HG02571 (cell line): ENCODE data around the gene ADD2.
"Not testable (repeated sequence)": the region's sequence is repeated elsewhere in the genome, so short reads cannot be mapped to it uniquely, and the experiment has no call there.

Experiments
- ATAC-seq: cut with Tn5 transposase; IDR thresholded peaks from one replicate; pipeline ENCODE4 v1.9.1; 2021; ENCODE audit warnings: mild to moderate bottlenecking, moderate library complexity; ENCODE audit not compliant: unreplicated experiment

Gene ADD2, protein sequence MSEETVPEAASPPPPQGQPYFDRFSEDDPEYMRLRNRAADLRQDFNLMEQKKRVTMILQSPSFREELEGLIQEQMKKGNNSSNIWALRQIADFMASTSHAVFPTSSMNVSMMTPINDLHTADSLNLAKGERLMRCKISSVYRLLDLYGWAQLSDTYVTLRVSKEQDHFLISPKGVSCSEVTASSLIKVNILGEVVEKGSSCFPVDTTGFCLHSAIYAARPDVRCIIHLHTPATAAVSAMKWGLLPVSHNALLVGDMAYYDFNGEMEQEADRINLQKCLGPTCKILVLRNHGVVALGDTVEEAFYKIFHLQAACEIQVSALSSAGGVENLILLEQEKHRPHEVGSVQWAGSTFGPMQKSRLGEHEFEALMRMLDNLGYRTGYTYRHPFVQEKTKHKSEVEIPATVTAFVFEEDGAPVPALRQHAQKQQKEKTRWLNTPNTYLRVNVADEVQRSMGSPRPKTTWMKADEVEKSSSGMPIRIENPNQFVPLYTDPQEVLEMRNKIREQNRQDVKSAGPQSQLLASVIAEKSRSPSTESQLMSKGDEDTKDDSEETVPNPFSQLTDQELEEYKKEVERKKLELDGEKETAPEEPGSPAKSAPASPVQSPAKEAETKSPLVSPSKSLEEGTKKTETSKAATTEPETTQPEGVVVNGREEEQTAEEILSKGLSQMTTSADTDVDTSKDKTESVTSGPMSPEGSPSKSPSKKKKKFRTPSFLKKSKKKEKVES

DNA sequence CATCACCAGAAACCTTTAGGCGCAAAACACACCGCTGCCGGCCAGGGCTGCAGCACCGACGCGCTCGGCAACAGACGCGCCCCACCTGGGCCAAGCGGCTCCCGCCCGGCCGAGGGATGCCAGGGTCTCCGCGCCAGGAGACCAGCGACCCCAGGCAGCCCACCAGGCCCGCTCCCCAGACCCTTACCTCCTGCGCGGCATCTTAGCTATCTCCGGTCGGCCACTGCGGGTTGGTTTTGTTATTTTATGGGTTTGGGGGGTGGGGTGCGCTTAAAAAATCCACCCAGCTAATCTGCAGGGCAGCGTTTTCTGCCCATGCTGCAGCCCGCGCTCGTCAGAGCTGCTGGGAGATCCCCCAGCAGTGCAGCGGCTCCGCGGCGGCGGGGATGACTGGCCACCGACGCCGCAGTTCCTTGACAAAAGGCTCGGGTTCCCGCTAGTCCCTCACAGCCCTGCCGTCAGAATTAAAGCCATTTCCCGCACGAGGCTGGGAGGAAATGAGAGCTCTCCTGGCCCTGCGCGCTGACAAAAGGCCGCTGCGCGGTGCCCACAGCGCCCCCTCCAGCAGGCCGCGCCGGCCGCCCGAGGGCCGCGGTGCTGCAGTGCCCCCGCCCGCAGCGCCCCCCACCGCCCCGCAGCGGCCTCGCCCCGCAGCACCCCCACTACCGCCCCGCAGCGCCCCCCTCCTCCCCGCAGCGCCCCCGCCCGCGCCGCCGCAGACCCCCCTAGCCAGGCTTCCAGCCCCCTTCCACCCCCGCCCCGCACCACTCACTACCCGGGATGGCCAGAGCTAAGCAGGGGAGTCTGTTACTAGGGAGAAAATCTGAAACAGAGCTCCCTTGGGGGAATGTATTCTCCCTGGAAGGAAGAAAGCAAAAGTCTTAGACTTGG, at the start of gene ADD2:
ADD2 (minus strand) TSS at position 502 of the 891 bp plus-strand sequence. CDS start 61,792 bp downstream, outside the sequence.
- no peak for ATAC-seq

GRCh38 chr2:70817284-70817954, 49.4 kb upstream of the ADD2 start:
- no peak for ATAC-seq

DNA sequence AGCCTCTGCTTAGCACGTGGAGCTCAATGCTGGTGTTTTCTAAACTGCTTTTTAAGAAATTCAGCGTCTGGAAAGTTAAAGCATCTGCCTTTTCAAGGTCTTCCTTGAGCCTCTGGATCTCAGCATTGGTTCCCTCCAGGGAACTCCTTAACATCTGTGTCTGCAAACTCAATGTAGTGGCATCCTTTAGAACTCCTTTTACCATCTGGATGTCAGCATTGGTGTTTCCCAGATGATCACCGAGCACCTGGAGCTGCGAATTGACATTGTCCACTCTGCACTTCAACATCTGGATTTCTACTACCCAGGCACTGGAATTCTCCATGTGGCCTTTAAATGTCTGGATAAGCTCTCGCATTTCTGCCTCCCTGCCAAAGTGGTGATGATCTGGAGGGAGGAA, 48.7 kb upstream of the ADD2 start:
- no peak for ATAC-seq

DNA sequence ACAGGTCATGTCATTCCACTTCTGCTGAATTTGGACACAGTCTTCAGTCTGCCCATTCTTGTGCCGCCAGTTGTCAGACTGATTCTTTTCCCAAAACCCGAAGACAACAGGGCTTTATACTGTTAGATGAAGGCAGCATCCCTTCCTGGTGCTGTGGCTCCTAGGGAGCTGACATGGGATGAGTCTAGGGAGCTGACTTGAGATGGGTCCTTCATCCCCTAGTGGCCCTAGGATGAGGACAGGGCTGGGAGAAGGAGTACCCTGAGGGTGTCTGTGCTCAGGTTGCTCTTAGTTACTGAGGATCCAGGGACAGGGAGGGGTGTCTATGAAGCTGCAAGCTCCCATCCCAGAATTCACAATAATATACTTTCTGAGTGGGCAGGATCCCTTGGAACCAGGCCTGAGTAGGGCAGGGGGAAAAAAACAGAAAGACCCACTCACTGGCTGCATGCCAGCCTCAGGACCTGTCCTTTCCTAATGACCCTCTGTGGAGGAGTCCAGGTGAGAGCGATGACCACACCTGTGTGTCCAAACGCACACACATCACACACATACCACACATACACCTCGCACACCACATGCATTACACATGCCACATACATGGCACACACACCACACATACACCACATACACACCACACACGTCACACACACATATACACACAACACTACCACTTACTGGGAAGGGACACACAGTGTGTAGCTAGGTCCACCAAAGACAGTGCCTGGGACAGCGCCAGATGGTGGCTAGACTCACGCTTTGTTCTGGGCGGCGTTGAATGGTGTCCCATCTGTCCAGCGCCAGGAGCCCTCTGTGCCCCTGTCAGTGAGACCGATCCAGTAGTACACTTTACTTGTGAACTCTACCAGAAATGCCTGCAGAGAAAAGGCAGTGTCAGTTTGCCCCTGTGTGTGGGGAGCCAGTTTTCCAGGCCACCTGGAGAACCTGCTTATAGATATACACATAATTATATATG, 41.3 kb upstream of the ADD2 start:
- ATAC-seq: no peak

DNA sequence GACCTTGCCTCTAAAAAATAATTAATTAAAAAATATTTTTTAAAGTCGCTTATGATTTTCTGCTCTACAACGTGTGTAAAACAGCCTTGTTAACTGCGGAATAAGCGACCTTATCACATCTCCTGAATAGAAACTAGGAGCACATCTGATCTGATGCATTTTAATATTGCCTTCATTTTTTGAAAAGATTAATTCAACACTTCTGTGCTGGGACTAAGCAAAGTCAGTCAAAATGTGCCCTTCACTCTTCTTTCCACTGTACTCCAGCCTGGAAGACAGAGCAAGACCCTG, 39.8 kb upstream of the ADD2 start:
- no peak for ATAC-seq

DNA sequence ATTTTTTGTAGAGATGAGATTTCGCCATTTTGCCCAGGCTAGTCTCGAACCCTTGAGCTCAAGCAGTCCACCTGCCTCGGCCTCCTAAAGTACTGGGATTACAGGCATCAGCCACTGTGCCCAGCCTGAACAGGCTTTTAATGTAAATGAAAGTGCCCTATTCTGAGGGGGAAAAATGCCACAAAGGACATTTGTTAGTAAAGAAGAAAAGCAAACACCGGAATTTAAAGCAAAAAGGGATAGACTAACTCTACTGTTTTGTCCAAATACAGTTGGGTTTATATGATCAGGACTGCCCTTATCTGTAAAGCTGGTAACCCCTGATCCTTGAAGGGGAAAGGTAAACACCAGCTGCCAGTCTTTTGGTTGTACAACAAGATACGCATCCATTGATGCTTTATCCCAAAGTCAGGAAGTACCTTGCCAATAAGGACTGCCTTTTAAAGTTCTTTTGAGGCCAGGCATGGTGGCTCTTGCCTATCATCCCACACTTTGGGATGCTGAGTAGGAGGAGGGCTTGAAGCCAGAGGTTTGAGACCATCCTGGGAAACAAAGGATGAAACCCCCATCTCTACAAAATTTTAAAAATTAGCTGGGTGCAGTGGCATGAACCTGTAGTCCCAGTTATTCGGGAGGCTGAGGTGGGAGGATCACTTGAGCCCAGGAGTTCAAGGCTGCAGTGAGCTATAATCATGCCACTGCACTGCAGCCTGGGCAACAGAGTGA, 39.3 kb upstream of the ADD2 start:
- no peak for ATAC-seq

- no peak for ATAC-seq
These were observed 38.6 kb upstream of the ADD2 start for GRCh38 chr2:70806620-70807019.

- ATAC-seq: no peak
These were observed 38.0 kb upstream of the ADD2 start for GRCh38 chr2:70806013-70806412.

DNA sequence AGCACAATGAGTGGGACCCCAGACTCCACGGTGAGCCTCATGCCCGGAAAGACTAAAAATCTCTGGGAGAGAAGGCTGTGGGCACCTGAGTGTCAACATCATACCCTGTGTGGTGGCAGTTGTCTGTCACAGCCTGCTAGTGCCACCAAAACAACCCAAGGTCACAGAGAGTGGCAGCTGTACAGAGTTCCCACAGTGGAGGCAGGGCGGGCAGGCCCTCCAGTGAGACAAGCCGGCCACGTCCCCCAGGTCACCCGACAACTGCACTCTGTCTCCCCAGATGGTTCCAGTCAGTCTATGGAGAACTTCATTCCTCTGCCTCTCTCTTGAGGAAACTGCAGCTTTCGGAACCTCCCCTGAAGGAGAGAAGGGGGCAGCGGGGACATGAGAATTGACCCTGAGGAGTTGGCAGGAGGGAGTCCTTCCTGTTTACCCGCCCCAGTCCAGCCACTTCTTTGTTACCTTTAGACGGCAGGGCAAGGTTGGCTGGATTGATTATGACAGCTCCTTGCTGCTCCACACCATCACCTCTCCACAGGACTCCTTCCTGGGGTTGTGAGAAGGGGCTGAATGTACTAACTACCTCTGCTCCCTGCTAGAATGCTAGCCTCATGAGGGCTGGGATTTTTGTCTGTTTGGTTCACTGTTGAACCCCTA, 33.7 kb upstream of the ADD2 start:
- ATAC-seq: no peak

DNA sequence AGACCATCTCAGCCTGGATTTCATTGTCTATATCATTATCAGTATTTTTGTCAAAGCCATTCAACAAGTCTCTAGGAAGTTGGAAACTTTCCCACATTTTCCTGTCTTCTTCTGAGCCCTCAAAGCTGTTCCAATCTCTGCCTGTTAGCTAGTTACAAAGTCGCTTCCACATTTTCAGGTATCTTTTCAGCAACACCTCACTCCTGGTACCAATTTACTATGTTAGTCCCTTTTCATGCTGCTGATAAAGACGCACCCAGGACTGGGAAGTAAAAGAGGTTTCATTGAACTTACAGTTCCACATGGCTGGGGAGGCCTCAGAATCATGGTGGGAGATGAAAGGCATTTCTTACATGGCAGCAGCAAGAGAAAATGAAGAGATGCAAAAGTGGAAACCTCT, 31.7 kb upstream of the ADD2 start:
- ATAC-seq: no peak

GRCh38 chr2:70797996-70798395, 30.0 kb upstream of the ADD2 start:
- ATAC-seq: not testable (repeated sequence)

- ATAC-seq: no peak
These were observed 29.5 kb upstream of the ADD2 start for GRCh38 chr2:70797506-70797905.

- ATAC-seq: no peak
These were observed 28.3 kb upstream of the ADD2 start for GRCh38 chr2:70796262-70796661.

GRCh38 chr2:70795164-70795995, 27.4 kb upstream of the ADD2 start:
- no peak for ATAC-seq

DNA sequence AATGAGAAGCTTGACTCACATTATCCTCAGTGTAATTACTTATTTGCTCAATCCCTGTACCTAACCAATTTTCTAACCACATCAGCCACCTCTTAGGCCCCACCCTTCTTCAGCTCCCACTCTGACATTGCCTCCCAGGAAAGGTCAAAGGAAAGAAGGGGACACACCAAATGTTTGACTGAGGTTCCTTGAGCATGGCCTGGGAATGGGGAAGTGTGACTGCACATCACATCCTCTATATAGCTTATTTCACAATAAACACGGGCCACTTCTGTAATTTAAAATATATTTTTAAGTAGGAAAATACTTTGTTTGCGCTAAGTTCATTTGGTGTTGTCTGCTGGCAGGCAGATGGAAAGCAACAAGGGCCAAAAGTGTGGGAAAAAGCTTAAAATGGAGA, 25.4 kb upstream of the ADD2 start:
- no peak for ATAC-seq

- ATAC-seq: no peak
These were observed 22.3 kb upstream of the ADD2 start, which contains the start of gene FIGLA for GRCh38 chr2:70790136-70790828. Gene FIGLA, minus strand, starts transcription at chr2:70790643. Its CDS starts 5 bp downstream, at chr2:70790638.
